ENCODE results near the gene OXTR. TPM values are rescaled to one million over a fixed set of nuclear protein-coding genes. Genes with fewer than 3 reads are reported as not detected.
A peak's percentile ranks its signal among the peaks of the same experiment; 100 is the strongest.

Gene OXTR
- total RNA-seq, 1 experiment from 2014 or later = 0.63 TPM

GRCh38 chr3:8768364-8769087 lies 887 bp downstream of the OXTR start:
- Mint-ChIP-seq H3K4me3 (ENCODE audit: unreplicated experiment) (peak overlapping the region; percentile 73), H3K27me3 (ENCODE audit: insufficient read depth, unreplicated experiment) (peaks cover 14% of the 10 kb centered on the region), H3K27ac (ENCODE audit: low read depth, unreplicated experiment) (no peak overlapping the region), H3K4me1 (ENCODE audit: insufficient read depth, unreplicated experiment) (peaks cover 7% of the 10 kb centered on the region), H3K9me3 (ENCODE audit: unreplicated experiment) (no peaks in the 10 kb centered on the region), H3K36me3 (ENCODE audit: insufficient read depth, unreplicated experiment) (no peaks in the 10 kb centered on the region)
- CTCF ChIA-PET = interaction anchor here (0.6 to 3.0 kb wide), 46 partner anchors 8 to 534 kb away, joined by 3 to 31 read pairs (median 5); no protein-coding TSS in a partner anchor
- POLR2A ChIA-PET = interaction anchor here (1.0 to 1.8 kb wide), 3 partner anchors 23 to 196 kb away, joined by 3 to 4 read pairs (median 3); no protein-coding TSS in a partner anchor
- DNase-seq (ENCODE audit: unreplicated experiment) = no peak
- BruUV-seq (replicated peaks) = no TSS peak
- no peak for TF ChIP-seq CTCF (IDR thresholded peaks at IDR 0.05; ENCODE audit: unreplicated experiment)
- intact Hi-C loops (cut with micrococcal nuclease) = loop anchor here (1.0 kb wide), 5 partner anchors 105 to 534 kb away; no protein-coding TSS in a partner anchor

DNA sequence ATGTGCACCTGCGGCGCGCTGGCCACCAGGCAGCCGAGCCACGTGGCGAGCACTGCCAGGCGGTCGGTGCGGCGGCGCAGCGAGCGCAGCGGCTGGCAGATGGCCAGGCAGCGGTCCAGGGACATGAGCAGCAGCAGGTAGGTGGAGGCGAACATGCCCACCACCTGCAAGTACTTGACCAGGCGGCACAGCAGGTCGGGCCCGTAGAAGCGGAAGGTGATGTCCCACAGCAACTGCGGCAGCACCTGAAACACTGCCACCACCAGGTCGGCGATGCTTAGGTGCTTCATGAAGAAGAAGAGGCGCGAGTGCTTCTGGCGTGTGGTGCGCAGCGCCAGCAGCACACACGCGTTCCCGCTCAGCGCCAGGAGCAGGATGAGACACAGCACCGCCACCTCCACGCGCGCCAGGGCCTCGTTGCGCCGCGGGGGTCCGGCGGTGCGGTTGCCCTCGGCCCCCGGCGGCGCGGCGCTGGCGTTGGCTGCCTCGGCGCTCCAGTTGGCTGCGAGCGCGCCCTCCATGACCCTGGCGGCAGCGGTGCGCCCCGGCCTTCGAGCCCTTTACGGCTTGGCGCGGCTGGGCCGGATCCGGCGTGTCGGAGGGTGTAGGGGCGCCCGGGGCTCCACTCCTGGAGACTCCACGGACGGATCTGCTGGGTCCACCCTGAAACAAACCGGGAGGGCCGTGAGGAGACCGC lies 1.6 kb downstream of the OXTR start:
- CTCF ChIA-PET = interaction anchor here (0.6 to 3.0 kb wide), 8 partner anchors 8 to 273 kb away, joined by 3 to 31 read pairs (median 6); no protein-coding TSS in a partner anchor
- intact Hi-C loops (cut with micrococcal nuclease) = loop anchor here (1.0 kb wide), 1 partner anchor 85 kb away; no protein-coding TSS in a partner anchor
- no peak overlapping the region for H3K27ac Mint-ChIP-seq (ENCODE audit: low read depth, unreplicated experiment)
- peak; percentile 15 for TF ChIP-seq CTCF (IDR thresholded peaks at IDR 0.05; ENCODE audit: unreplicated experiment)
- H3K36me3 Mint-ChIP-seq (ENCODE audit: insufficient read depth, unreplicated experiment) = no peaks in the 10 kb centered on the region
- no peaks in the 10 kb centered on the region for H3K9me3 Mint-ChIP-seq (ENCODE audit: unreplicated experiment)
- BruUV-seq (replicated peaks) = no TSS peak
- peaks cover 7% of the 10 kb centered on the region for H3K4me1 Mint-ChIP-seq (ENCODE audit: insufficient read depth, unreplicated experiment)
- no peak overlapping the region for H3K4me3 Mint-ChIP-seq (ENCODE audit: unreplicated experiment)
- POLR2A ChIA-PET = no interaction called here
- H3K27me3 Mint-ChIP-seq (ENCODE audit: insufficient read depth, unreplicated experiment) = peaks cover 14% of the 10 kb centered on the region
- DNase-seq (ENCODE audit: unreplicated experiment) = peak; percentile 22

DNA sequence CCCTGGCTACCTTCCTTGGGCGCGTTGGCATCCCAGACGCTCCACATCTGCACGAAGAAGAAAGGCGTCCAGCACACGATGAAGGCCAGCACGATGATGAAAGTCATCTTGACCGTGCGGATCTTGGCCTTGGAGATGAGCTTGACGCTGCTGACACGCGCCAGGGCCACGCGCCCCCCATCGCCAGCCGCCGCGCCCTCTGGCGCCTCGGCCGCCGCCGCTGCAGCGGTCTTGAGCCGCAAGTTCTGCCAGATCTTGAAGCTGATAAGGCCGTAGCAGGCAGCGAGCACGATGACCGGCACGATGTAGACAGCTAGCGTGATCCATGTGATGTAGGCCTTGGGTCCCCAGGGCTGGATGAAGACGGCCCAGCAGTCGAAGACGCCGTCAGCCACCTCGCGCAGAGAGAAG lies 2.2 kb downstream of the OXTR start:
- DNase-seq (ENCODE audit: unreplicated experiment) = no peak
- peaks cover 14% of the 10 kb centered on the region for H3K27me3 Mint-ChIP-seq (ENCODE audit: insufficient read depth, unreplicated experiment)

More for the DNA sequence above, 2.2 kb downstream of the OXTR start:
- H3K9me3 Mint-ChIP-seq (ENCODE audit: unreplicated experiment) = no peaks in the 10 kb centered on the region
- no peak for TF ChIP-seq CTCF (IDR thresholded peaks at IDR 0.05; ENCODE audit: unreplicated experiment)
- H3K36me3 Mint-ChIP-seq (ENCODE audit: insufficient read depth, unreplicated experiment) = no peaks in the 10 kb centered on the region
- no peak overlapping the region for H3K27ac Mint-ChIP-seq (ENCODE audit: low read depth, unreplicated experiment)
- no peak overlapping the region for H3K4me3 Mint-ChIP-seq (ENCODE audit: unreplicated experiment)
- ChIA-PET CTCF (interaction anchor here (0.6 kb wide), 1 partner anchor 71 kb away, joined by 4 read pairs; no protein-coding TSS in a partner anchor), POLR2A (no interaction called here)
- no TSS peak for BruUV-seq (replicated peaks)
- H3K4me1 Mint-ChIP-seq (ENCODE audit: insufficient read depth, unreplicated experiment) = peaks cover 7% of the 10 kb centered on the region
- intact Hi-C loops (cut with micrococcal nuclease) = loop anchor here (1.0 kb wide), 1 partner anchor 84 kb away; no protein-coding TSS in a partner anchor
